HK-2 (cell line): ENCODE results near the gene MTX1.
"Not testable (repeated sequence)": the region's sequence is repeated elsewhere in the genome, so short reads cannot be mapped to it uniquely, and the experiment has no call there.

ENCODE experiments used
- DNase-seq: peaks from one replicate; pipeline ENCODE4 v3.0.0-alpha.2; 2018; ENCODE audit not compliant: unreplicated experiment

The MTX1 gene

GRCh38 chr1:155188268-155188667 is 20.2 kb upstream of the MTX1 start:
- DNase-seq: no peak

GRCh38 chr1:155189926-155190325 is 18.6 kb upstream of the MTX1 start:
- DNase-seq: not testable (repeated sequence)

GRCh38 chr1:155191904-155192303 is 16.6 kb upstream of the MTX1 start:
- DNase-seq: no peak

- DNase-seq: no peak
These were observed 15.9 kb upstream of the MTX1 start for GRCh38 chr1:155192346-155193274.

GRCh38 chr1:155193275-155193990 is 15.1 kb upstream of the MTX1 start:
- peak; percentile 98 for DNase-seq

GRCh38 chr1:155193991-155194240 is 14.6 kb upstream of the MTX1 start:
- DNase-seq: not testable (repeated sequence)

- DNase-seq: no peak
These were observed 13.0 kb upstream of the MTX1 start for GRCh38 chr1:155195201-155196102.

GRCh38 chr1:155196103-155196892 is 12.2 kb upstream of the MTX1 start:
- no peak for DNase-seq

GRCh38 chr1:155196893-155197638 is 11.4 kb upstream of the MTX1 start:
- DNase-seq: no peak

GRCh38 chr1:155197901-155198546 is 10.5 kb upstream of the MTX1 start:
- DNase-seq: no peak

GRCh38 chr1:155198547-155198906 is 10.0 kb upstream of the MTX1 start:
- no peak for DNase-seq

- DNase-seq: no peak
These were observed 8.7 kb upstream of the MTX1 start for GRCh38 chr1:155199792-155200191.

GRCh38 chr1:155200920-155201319 is 7.6 kb upstream of the MTX1 start:
- no peak for DNase-seq

GRCh38 chr1:155202198-155202597 is 6.3 kb upstream of the MTX1 start:
- DNase-seq: no peak

- no peak for DNase-seq
These were observed 5.6 kb upstream of the MTX1 start for GRCh38 chr1:155202731-155203515.

- no peak for DNase-seq
These were observed 3.5 kb upstream of the MTX1 start for GRCh38 chr1:155205035-155205434.

GRCh38 chr1:155205969-155206593 is 2.4 kb upstream of the MTX1 start:
- no peak for DNase-seq

GRCh38 chr1:155206891-155207805 is 1.3 kb upstream of the MTX1 start:
- DNase-seq: peak; percentile 91
